D721Med (cell line): ENCODE results near the gene GGT5.
A peak's percentile ranks its signal among the peaks of the same experiment; 100 is the strongest.

ENCODE experiments used
- DNase-seq: peaks from one replicate; pipeline ENCODE4 v3.0.0; 2011; ENCODE audit warnings: low spot score; ENCODE audit not compliant: insufficient read length
- FAIRE-seq: peaks from 2 replicates; lab custom pipeline; 2011; peaks lifted over from hg19 to GRCh38; lab: Jason Lieb, UNC
- CTCF ChIP-seq: IDR thresholded peaks from 2 replicates; pipeline ENCODE4 v1.5.1; 2012; ENCODE audit warnings: mild to moderate bottlenecking, control low read depth; ENCODE audit not compliant: insufficient read depth; ENCODE audit errors: missing control alignments

GGT5 gene

GRCh38 chr22:24235315-24235714 lies 9.6 kb downstream of the GGT5 start:
- DNase-seq (no peak), FAIRE-seq (no peak)
- TF ChIP-seq CTCF, result no peak

GRCh38 chr22:24233816-24234215 lies 11.1 kb downstream of the GGT5 start:
- FAIRE-seq, result no peak
- TF ChIP-seq CTCF, result no peak
- no peak for DNase-seq

GRCh38 chr22:24233235-24233634 lies 11.6 kb downstream of the GGT5 start:
- FAIRE-seq (no peak), DNase-seq (no peak)
- no peak for TF ChIP-seq CTCF

- DNase-seq (no peak), FAIRE-seq (no peak)
- TF ChIP-seq CTCF, result no peak
Measured at GRCh38 chr22:24232725-24233124, 12.2 kb downstream of the GGT5 start.

- FAIRE-seq (no peak), DNase-seq (no peak)
- TF ChIP-seq CTCF, result no peak
Measured at GRCh38 chr22:24232124-24232523, 12.8 kb downstream of the GGT5 start.

- FAIRE-seq (no peak), DNase-seq (no peak)
- no peak for TF ChIP-seq CTCF
Measured at GRCh38 chr22:24231706-24232105, 13.2 kb downstream of the GGT5 start.

- FAIRE-seq, result no peak
- no peak for DNase-seq
- TF ChIP-seq CTCF, result peak; percentile 22
Measured at GRCh38 chr22:24230911-24231656, 13.8 kb downstream of the GGT5 start.
